CD4-positive, alpha-beta T cell (primary cell): Measurements from ENCODE around the gene TTC38. TPM values are rescaled to one million over a fixed set of nuclear protein-coding genes. Genes with fewer than 3 reads are reported as not detected.

Experiments used
- ATAC-seq: fragments of 200-7000 bp; cut with Tn5 transposase; one replicate; pipeline ENCODE4 v1.10.0; 2022; ENCODE audit warnings: mild to moderate bottlenecking; ENCODE audit not compliant: poor library complexity
- CTCF ChIA-PET: fragments of 350-600 bp; sonication (Branson Sonifier 250); formaldehyde crosslinking; loops from one replicate; lab custom pipeline; 2021; ENCODE audit warnings: antibody characterized with exemption, inconsistent platforms; lab: Charles Lee
- POLR2A ChIA-PET: fragments of 350-600 bp; sonication (Branson Sonifier 250); formaldehyde crosslinking; loops from one replicate; lab custom pipeline; 2021; ENCODE audit warnings: antibody characterized with exemption, inconsistent platforms; lab: Charles Lee
- DNase-seq, 14 experiments: peaks; one replicate each; pipeline ENCODE4 v3.0.0-alpha.2; 2013 to 2020; ENCODE audit warnings: mixed read lengths in 2 of 14
- H3K27ac ChIP-seq, 2 donors: one replicate each; pipeline versions ENCODE4 v1.5.1 to v1.7.0; 2013; ENCODE audit warnings: low read length in 2 of 2, low read depth in 1 of 2, mild to moderate bottlenecking in 1 of 2
- H3K27me3 ChIP-seq, 2 experiments: 1 replicate in 1 of 2; 2 replicates in 1 of 2; pipeline versions ENCODE4 v1.6.1 to v1.7.0; 2013; ENCODE audit warnings: low read length in 2 of 2, control low read depth in 1 of 2, mild to moderate bottlenecking in 1 of 2, moderate library complexity in 1 of 2; ENCODE audit not compliant: insufficient read depth in 2 of 2, control insufficient read depth in 1 of 2
- H3K36me3 ChIP-seq: one replicate; pipeline ENCODE4 v1.6.1; 2013; ENCODE audit warnings: low read length, control low read depth; ENCODE audit not compliant: insufficient read depth
- H3K4me1 ChIP-seq: one replicate; pipeline ENCODE4 v1.6.1; 2013; ENCODE audit warnings: low read length, control low read depth; ENCODE audit not compliant: insufficient read depth
- H3K4me3 ChIP-seq: one replicate; pipeline ENCODE4 v1.5.1; 2013; ENCODE audit warnings: mild to moderate bottlenecking, low read length, moderate library complexity
- H3K9me3 ChIP-seq, 2 experiments: 1 replicate in 1 of 2; 2 replicates in 1 of 2; pipeline versions ENCODE4 v1.6.1 to v1.7.0; 2013; ENCODE audit warnings: low read length in 2 of 2, mild to moderate bottlenecking in 2 of 2, control low read depth in 1 of 2, moderate library complexity in 1 of 2; ENCODE audit not compliant: control insufficient read depth in 1 of 2, insufficient read depth in 1 of 2
- H3K27ac Mint-ChIP-seq: one replicate; pipeline ENCODE4 v1.8.0; 2020; ENCODE audit warnings: mixed read lengths
- H3K27me3 Mint-ChIP-seq: one replicate; pipeline ENCODE4 v1.8.0; 2021; ENCODE audit warnings: mixed read lengths
- H3K36me3 Mint-ChIP-seq: one replicate; pipeline ENCODE4 v1.8.0; 2021; ENCODE audit warnings: low read depth, mixed read lengths
- H3K4me1 Mint-ChIP-seq: one replicate; pipeline ENCODE4 v1.8.0; 2021; ENCODE audit warnings: low read depth, mixed read lengths
- H3K4me3 Mint-ChIP-seq: one replicate; pipeline ENCODE4 v1.8.0; 2020; ENCODE audit warnings: mild to moderate bottlenecking, mixed read lengths
- H3K9me3 Mint-ChIP-seq: one replicate; pipeline ENCODE4 v1.8.0; 2020; ENCODE audit warnings: mixed read lengths
- CTCF ChIP-seq: fragments of 200-600 bp; IDR thresholded peaks from one replicate; pipeline ENCODE4 v1.8.0; 2022; ENCODE audit warnings: antibody characterized with exemption, mild to moderate bottlenecking
- intact Hi-C, 2 experiments: fragments of 100-400 bp; cut with DNase I in 1 of 2; cut with micrococcal nuclease in 1 of 2; formaldehyde crosslinking; loops; one replicate each; pipeline versions ENCODE4 v1.15.1 to v1.9.0; 2023 to 2025; cut with DNase I, micrococcal nuclease
- total RNA-seq, 174 experiments: library from RNA in 2 of 174; stranded (reverse) in 2 of 174; gene quantifications; one replicate each; pipeline ENCODE4 v1.2.3 and lab custom pipeline; 2021 to 2026

The TTC38 gene
- total RNA-seq, 2 experiments from 2014 or later = 1.8 to 2.7 TPM

GRCh38 chr22:46303347-46303965 lies 35.6 kb downstream of the TTC38 start:
- no peak for TF ChIP-seq CTCF
- Histone ChIP-seq H3K36me3 (no peaks in the 10 kb centered on the region), H3K4me1 (no peaks in the 10 kb centered on the region), H3K9me3 (no peaks in the 10 kb centered on the region), H3K4me3 (no peak overlapping the region), H3K27ac (no peak overlapping the region), H3K27me3 (no peaks in the 10 kb centered on the region)
- H3K27ac Mint-ChIP-seq = no peak overlapping the region
- peaks cover 4% of the 10 kb centered on the region for H3K27me3 Mint-ChIP-seq
- no peak overlapping the region for H3K4me3 Mint-ChIP-seq
- ATAC-seq (no peak), DNase-seq (no peak)
- intact Hi-C loops = no loop called here
- H3K4me1 Mint-ChIP-seq = no peaks in the 10 kb centered on the region
- no peaks in the 10 kb centered on the region for H3K36me3 Mint-ChIP-seq
- H3K9me3 Mint-ChIP-seq = no peaks in the 10 kb centered on the region
- CTCF ChIA-PET = no interaction called here
- POLR2A ChIA-PET = no interaction called here

GRCh38 chr22:46308283-46308988 lies 40.6 kb downstream of the TTC38 start:
- Mint-ChIP-seq H3K4me3 (no peak overlapping the region), H3K27me3 (no peaks in the 10 kb centered on the region), H3K9me3 (no peaks in the 10 kb centered on the region), H3K27ac (no peak overlapping the region), H3K4me1 (no peaks in the 10 kb centered on the region), H3K36me3 (no peaks in the 10 kb centered on the region)
- Histone ChIP-seq H3K4me1 (no peaks in the 10 kb centered on the region), H3K4me3 (no peak overlapping the region), H3K27me3 (no peaks in the 10 kb centered on the region), H3K9me3 (no peaks in the 10 kb centered on the region), H3K36me3 (no peaks in the 10 kb centered on the region), H3K27ac (no peak overlapping the region)
- no peak for TF ChIP-seq CTCF
- intact Hi-C loops = no loop called here
- DNase-seq (no peak), ATAC-seq (no peak)
- ChIA-PET CTCF (no interaction called here), POLR2A (no interaction called here)

- H3K27ac ChIP-seq = no peak overlapping the region
- no peaks in the 10 kb centered on the region for H3K36me3 ChIP-seq
- no peak overlapping the region for H3K4me3 ChIP-seq
- ATAC-seq = no peak
- intact Hi-C loops = loop anchor here (5.0 kb wide), 2 partner anchors 302 to 312 kb away; no protein-coding TSS in a partner anchor
- Mint-ChIP-seq H3K4me3 (no peak overlapping the region), H3K36me3 (no peaks in the 10 kb centered on the region), H3K4me1 (no peaks in the 10 kb centered on the region), H3K9me3 (no peaks in the 10 kb centered on the region), H3K27ac (no peak overlapping the region), H3K27me3 (no peaks in the 10 kb centered on the region)
- no peaks in the 10 kb centered on the region for H3K9me3 ChIP-seq
- no peaks in the 10 kb centered on the region for H3K4me1 ChIP-seq
- CTCF ChIA-PET = no interaction called here
- no peak for TF ChIP-seq CTCF
- no peaks in the 10 kb centered on the region for H3K27me3 ChIP-seq
- POLR2A ChIA-PET = no interaction called here
- no peak for DNase-seq
Measured at GRCh38 chr22:46309526-46310085, 41.8 kb downstream of the TTC38 start.
